Measurements from ENCODE around the gene S100A14. TPM values are rescaled to one million over a fixed set of nuclear protein-coding genes. Genes with fewer than 3 reads are reported as not detected.

The S100A14 gene
- polyA plus RNA-seq, 1 donor from 2014 or later = not detected

DNA sequence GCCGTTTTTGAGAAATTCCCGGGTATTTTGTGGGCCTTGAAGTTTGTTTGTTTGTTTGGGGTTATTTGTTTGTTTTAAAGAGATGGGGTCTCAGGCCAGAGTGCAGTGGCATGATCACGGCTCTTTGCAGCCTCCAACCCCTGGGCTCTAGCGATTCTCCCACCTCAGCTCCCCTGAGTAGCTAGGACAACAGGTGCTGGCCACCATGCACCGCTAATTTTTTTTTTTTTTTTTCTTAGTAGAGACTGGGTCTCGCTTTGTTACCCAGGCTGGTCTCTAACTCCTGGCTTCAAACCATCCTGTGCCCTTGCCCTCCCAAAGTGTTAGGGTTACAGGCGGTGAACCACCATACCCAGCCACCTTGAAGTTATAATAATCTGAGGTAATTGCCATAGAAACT lies 19.7 kb upstream of the S100A14 start:
- H3K36me3 ChIP-seq (ENCODE audit: insufficient read depth, low read length) = peaks cover 9% of the 10 kb centered on the region
- peak overlapping the region; percentile 79 for H3K4me3 ChIP-seq (ENCODE audit: low read length)
- no peak overlapping the region for H3K9ac ChIP-seq (ENCODE audit: low read length)
- H3F3A ChIP-seq (ENCODE audit: insufficient read depth, low read length, poor library complexity, severe bottlenecking) = no peaks in the 10 kb centered on the region
- H2AFZ ChIP-seq (ENCODE audit: low read depth, low read length) = no peak overlapping the region
- no peaks in the 10 kb centered on the region for H4K20me1 ChIP-seq (ENCODE audit: insufficient read depth)
- H3K27me3 ChIP-seq (ENCODE audit: insufficient read depth, low read depth, low read length) = no peaks in the 10 kb centered on the region
- peaks cover 36% of the 10 kb centered on the region for H3K79me2 ChIP-seq (replicated peaks; ENCODE audit: insufficient read depth, low read length)
- H3K27ac ChIP-seq (ENCODE audit: low read length) = no peak overlapping the region
- no peaks in the 10 kb centered on the region for H3K9me2 ChIP-seq (ENCODE audit: insufficient read depth, low read length)
- H3K4me2 ChIP-seq (ENCODE audit: low read length) = no peak overlapping the region
- H3K9me3 ChIP-seq (ENCODE audit: low read length) = no peaks in the 10 kb centered on the region
- TF ChIP-seq RAD21 (conservative IDR thresholded peaks at IDR 0.05) (no peak), TAF1 (IDR thresholded peaks at IDR 0.05; ENCODE audit: low read depth) (no peak), EP300 (conservative IDR thresholded peaks at IDR 0.05; ENCODE audit: poor library complexity, severe bottlenecking) (no peak), SMC3 (conservative IDR thresholded peaks at IDR 0.05; ENCODE audit: poor library complexity) (no peak), POLR2AphosphoS5 (IDR thresholded peaks at IDR 0.05) (no peak), CTCF (IDR thresholded peaks at IDR 0.05; ENCODE audit: poor library complexity, severe bottlenecking) (no peak), MXI1 (conservative IDR thresholded peaks at IDR 0.05; ENCODE audit: poor library complexity, severe bottlenecking) (no peak)

- peaks cover 31% of the 10 kb centered on the region for H3K79me2 ChIP-seq (replicated peaks; ENCODE audit: insufficient read depth, low read length)
- peaks cover 8% of the 10 kb centered on the region for H3K36me3 ChIP-seq (ENCODE audit: insufficient read depth, low read length)
- peak within 1 kb of the TSS; percentile 100 for H3K9ac ChIP-seq (ENCODE audit: low read length)
- peak within 1 kb of the TSS; percentile 86 for H2AFZ ChIP-seq (ENCODE audit: low read depth, low read length)
- peak within 1 kb of the TSS; percentile 51 for H3K4me2 ChIP-seq (ENCODE audit: low read length)
- H3K4me3 ChIP-seq (ENCODE audit: low read length) = peak within 1 kb of the TSS; percentile 79
- H3K27me3 ChIP-seq (ENCODE audit: insufficient read depth, low read depth, low read length) = no peaks in the 10 kb centered on the region
- H4K20me1 ChIP-seq (ENCODE audit: insufficient read depth) = no peaks in the 10 kb centered on the region
- peak; percentile 40 for TF ChIP-seq RAD21 (conservative IDR thresholded peaks at IDR 0.05)
- TF ChIP-seq POLR2AphosphoS5 (IDR thresholded peaks at IDR 0.05) = peak; percentile 100
- peak; percentile 82 for TF ChIP-seq MXI1 (conservative IDR thresholded peaks at IDR 0.05; ENCODE audit: poor library complexity, severe bottlenecking)
- TF ChIP-seq TAF1 (IDR thresholded peaks at IDR 0.05; ENCODE audit: low read depth) = peak; percentile 91
- peak; percentile 91 for TF ChIP-seq REST (IDR thresholded peaks at IDR 0.05; ENCODE audit: borderline replicate concordance)
- TF ChIP-seq CTCF (IDR thresholded peaks at IDR 0.05; ENCODE audit: poor library complexity, severe bottlenecking) = no peak
- TF ChIP-seq EP300 (conservative IDR thresholded peaks at IDR 0.05; ENCODE audit: poor library complexity, severe bottlenecking) = peak; percentile 73
- no peak for TF ChIP-seq EZH2 (IDR thresholded peaks at IDR 0.05; ENCODE audit: borderline replicate concordance, insufficient read depth, low read length, poor library complexity, severe bottlenecking)
- TF ChIP-seq SMC3 (conservative IDR thresholded peaks at IDR 0.05; ENCODE audit: poor library complexity) = peak; percentile 46
- no peaks in the 10 kb centered on the region for H3K9me3 ChIP-seq (ENCODE audit: low read length)
- no peaks in the 10 kb centered on the region for H3K9me2 ChIP-seq (ENCODE audit: insufficient read depth, low read length)
- peak within 1 kb of the TSS; percentile 100 for H3K27ac ChIP-seq (ENCODE audit: low read length)
- no peaks in the 10 kb centered on the region for H3F3A ChIP-seq (ENCODE audit: insufficient read depth, low read length, poor library complexity, severe bottlenecking)
These were observed 17.9 kb upstream of the S100A14 start, which contains the start of gene CHTOP for GRCh38 chr1:153633754-153634665. TSS of gene CHTOP (plus strand) at chr1:153634066. CDS start at chr1:153636589, 2,523 bp downstream.
